CD8-positive, alpha-beta memory T cell (primary cell): ENCODE results near the gene MCC. TPM values are rescaled to one million over a fixed set of nuclear protein-coding genes. Genes with fewer than 3 reads are reported as not detected.
A peak's percentile ranks its signal among the peaks of the same experiment; 100 is the strongest.

Source experiments
- CTCF ChIA-PET: fragments of 350-600 bp; sonication (Branson Sonifier 250); formaldehyde crosslinking; loops from one replicate; lab custom pipeline; 2021; ENCODE audit warnings: antibody characterized with exemption; lab: Charles Lee
- POLR2A ChIA-PET: fragments of 350-600 bp; sonication (Branson Sonifier 250); formaldehyde crosslinking; loops from one replicate; lab custom pipeline; 2021; ENCODE audit warnings: antibody characterized with exemption; lab: Charles Lee
- DNase-seq, 5 donors: peaks; one replicate each; pipeline versions ENCODE4 v3.0.0 to v3.0.0-alpha.2; 2020 to 2022; ENCODE audit warnings: mixed read lengths in 1 of 5
- H3K27ac ChIP-seq: one replicate; pipeline ENCODE4 v1.7.0; 2013; ENCODE audit warnings: low read depth, mild to moderate bottlenecking, low read length, moderate library complexity
- H3K27me3 ChIP-seq: 2 replicates; pipeline ENCODE4 v1.7.0; 2013; ENCODE audit warnings: low read length, mild to moderate bottlenecking; ENCODE audit not compliant: insufficient read depth, poor library complexity, severe bottlenecking
- H3K36me3 ChIP-seq: 2 replicates; pipeline ENCODE4 v1.7.0; 2013; ENCODE audit warnings: mild to moderate bottlenecking, low read length, moderate library complexity; ENCODE audit not compliant: insufficient read depth
- H3K4me1 ChIP-seq: 2 replicates; pipeline ENCODE4 v1.7.0; 2013; ENCODE audit warnings: mild to moderate bottlenecking, low read length, moderate library complexity; ENCODE audit not compliant: insufficient read depth
- H3K4me3 ChIP-seq: 2 replicates; pipeline ENCODE4 v1.7.0; 2013; ENCODE audit warnings: mild to moderate bottlenecking, low read length
- H3K9me3 ChIP-seq: 2 replicates; pipeline ENCODE4 v1.7.0; 2013; ENCODE audit warnings: mild to moderate bottlenecking, low read length
- H3K27ac Mint-ChIP-seq, 8 donors: one replicate each; pipeline ENCODE4 v1.8.0; 2020 to 2021; ENCODE audit warnings: mixed read lengths in 8 of 8, mild to moderate bottlenecking in 6 of 8, inconsistent platforms in 3 of 8, moderate library complexity in 3 of 8
- H3K27me3 Mint-ChIP-seq, 2 donors: one replicate each; pipeline ENCODE4 v1.8.0; 2020 to 2021; ENCODE audit warnings: mixed read lengths in 2 of 2, mild to moderate bottlenecking in 1 of 2, moderate library complexity in 1 of 2
- H3K36me3 Mint-ChIP-seq, 3 donors: one replicate each; pipeline ENCODE4 v1.8.0; 2020 to 2021; ENCODE audit warnings: mixed read lengths in 3 of 3, inconsistent platforms in 1 of 3, mild to moderate bottlenecking in 1 of 3
- H3K4me1 Mint-ChIP-seq, 3 donors: one replicate each; pipeline ENCODE4 v1.8.0; 2020 to 2021; ENCODE audit warnings: mixed read lengths in 3 of 3, inconsistent platforms in 1 of 3, mild to moderate bottlenecking in 1 of 3
- H3K4me3 Mint-ChIP-seq, 7 donors: one replicate each; pipeline ENCODE4 v1.8.0; 2020 to 2021; ENCODE audit warnings: mixed read lengths in 7 of 7, mild to moderate bottlenecking in 6 of 7, moderate library complexity in 4 of 7, inconsistent platforms in 2 of 7
- H3K9me3 Mint-ChIP-seq, 5 donors: one replicate each; pipeline ENCODE4 v1.8.0; 2020 to 2022; ENCODE audit warnings: mixed read lengths in 5 of 5, mild to moderate bottlenecking in 3 of 5, moderate library complexity in 2 of 5, inconsistent platforms in 1 of 5
- polyA plus RNA-seq: library from polyadenylated mRNA; unstranded; fragments of 300-500 nt; fragmentation: Illumina TruSeq; gene quantifications from one replicate; pipeline ENCODE4 v1.2.3, GENCODE V29; 2021
- total RNA-seq, 2 experiments: library from RNA; stranded (reverse); gene quantifications; one replicate each; pipeline ENCODE4 v1.2.3, GENCODE V29; 2021

The MCC gene
- total and polyA plus RNA-seq, 3 experiments from 2014 or later: 4.2 to 5.4 (median 4.9) TPM

GRCh38 chr5:113215401-113216060, 272.7 kb downstream of the MCC start:
- Mint-ChIP-seq H3K27me3 (peaks cover 0 to 2% of the 10 kb centered on the region in 2 donors), H3K27ac (no peak overlapping the region), H3K9me3 (no peaks in the 10 kb centered on the region), H3K36me3 (no peaks in the 10 kb centered on the region), H3K4me3 (no peak overlapping the region), H3K4me1 (peaks cover 0 to 4% (median 0%) of the 10 kb centered on the region in 3 donors)
- Histone ChIP-seq H3K4me1 (no peaks in the 10 kb centered on the region), H3K4me3 (no peak overlapping the region), H3K36me3 (no peaks in the 10 kb centered on the region), H3K27me3 (no peaks in the 10 kb centered on the region), H3K9me3 (no peaks in the 10 kb centered on the region), H3K27ac (no peak overlapping the region)
- CTCF ChIA-PET: no interaction called here
- POLR2A ChIA-PET: no interaction called here
- no peak for DNase-seq

GRCh38 chr5:113214606-113215323, 273.5 kb downstream of the MCC start:
- Mint-ChIP-seq H3K4me1 (peaks cover 0 to 4% (median 0%) of the 10 kb centered on the region in 3 donors), H3K27me3 (peaks cover 0 to 2% of the 10 kb centered on the region in 2 donors), H3K9me3 (no peaks in the 10 kb centered on the region), H3K4me3 (no peak overlapping the region), H3K36me3 (no peaks in the 10 kb centered on the region), H3K27ac (peak overlapping the region in 1 of 8 donors; percentile 17)
- Histone ChIP-seq H3K27me3 (no peaks in the 10 kb centered on the region), H3K4me3 (no peak overlapping the region), H3K4me1 (no peaks in the 10 kb centered on the region), H3K9me3 (no peaks in the 10 kb centered on the region), H3K27ac (no peak overlapping the region), H3K36me3 (no peaks in the 10 kb centered on the region)
- ChIA-PET POLR2A (no interaction called here), CTCF (no interaction called here)
- no peak for DNase-seq

GRCh38 chr5:113213551-113214425, 274.5 kb downstream of the MCC start:
- Histone ChIP-seq H3K36me3 (no peaks in the 10 kb centered on the region), H3K27me3 (no peaks in the 10 kb centered on the region), H3K9me3 (no peaks in the 10 kb centered on the region), H3K27ac (no peak overlapping the region), H3K4me3 (no peak overlapping the region), H3K4me1 (no peaks in the 10 kb centered on the region)
- POLR2A ChIA-PET: no interaction called here
- Mint-ChIP-seq H3K27me3 (peaks cover 0 to 2% of the 10 kb centered on the region in 2 donors), H3K4me1 (peaks cover 0 to 4% (median 0%) of the 10 kb centered on the region in 3 donors), H3K36me3 (no peaks in the 10 kb centered on the region), H3K9me3 (no peaks in the 10 kb centered on the region), H3K27ac (no peak overlapping the region), H3K4me3 (no peak overlapping the region)
- no peak for DNase-seq
- CTCF ChIA-PET: no interaction called here

- Histone ChIP-seq H3K27ac (no peak overlapping the region), H3K4me3 (no peak overlapping the region), H3K4me1 (no peaks in the 10 kb centered on the region), H3K36me3 (no peaks in the 10 kb centered on the region), H3K9me3 (no peaks in the 10 kb centered on the region), H3K27me3 (no peaks in the 10 kb centered on the region)
- ChIA-PET CTCF (no interaction called here), POLR2A (interaction anchor here (0.6 kb wide), 1 partner anchor 188 kb away, joined by 3 read pairs; no protein-coding TSS in a partner anchor)
- H3K9me3 Mint-ChIP-seq: no peaks in the 10 kb centered on the region
- H3K27me3 Mint-ChIP-seq: no peaks in the 10 kb centered on the region
- no peak overlapping the region for H3K4me3 Mint-ChIP-seq
- peaks cover 0 to 4% (median 0%) of the 10 kb centered on the region in 3 donors for H3K4me1 Mint-ChIP-seq
- no peak overlapping the region for H3K27ac Mint-ChIP-seq
- DNase-seq: no peak
- no peaks in the 10 kb centered on the region for H3K36me3 Mint-ChIP-seq
Measured at GRCh38 chr5:113212244-113212920, 275.9 kb downstream of the MCC start.

- Histone ChIP-seq H3K27me3 (no peaks in the 10 kb centered on the region), H3K36me3 (no peaks in the 10 kb centered on the region), H3K4me1 (no peaks in the 10 kb centered on the region), H3K9me3 (no peaks in the 10 kb centered on the region), H3K27ac (no peak overlapping the region), H3K4me3 (no peak overlapping the region)
- Mint-ChIP-seq H3K9me3 (no peaks in the 10 kb centered on the region), H3K4me1 (peaks cover 0 to 1% (median 0%) of the 10 kb centered on the region in 3 donors), H3K27ac (no peak overlapping the region), H3K27me3 (no peaks in the 10 kb centered on the region), H3K4me3 (no peak overlapping the region), H3K36me3 (no peaks in the 10 kb centered on the region)
- no peak for DNase-seq
- CTCF ChIA-PET: no interaction called here
- POLR2A ChIA-PET: no interaction called here
Measured at GRCh38 chr5:113209498-113209897, 278.8 kb downstream of the MCC start.

- Histone ChIP-seq H3K4me1 (no peaks in the 10 kb centered on the region), H3K36me3 (no peaks in the 10 kb centered on the region), H3K9me3 (no peaks in the 10 kb centered on the region), H3K27me3 (no peaks in the 10 kb centered on the region), H3K4me3 (no peak overlapping the region), H3K27ac (no peak overlapping the region)
- no peaks in the 10 kb centered on the region for H3K27me3 Mint-ChIP-seq
- H3K9me3 Mint-ChIP-seq: no peaks in the 10 kb centered on the region
- no peak overlapping the region for H3K27ac Mint-ChIP-seq
- no peak for DNase-seq
- no peaks in the 10 kb centered on the region for H3K36me3 Mint-ChIP-seq
- ChIA-PET POLR2A (interaction anchor here (0.6 kb wide), 1 partner anchor 427 kb away, joined by 3 read pairs; no protein-coding TSS in a partner anchor), CTCF (interaction anchor here (1.7 kb wide), 1 partner anchor 11 kb away, joined by 5 read pairs; no protein-coding TSS in a partner anchor)
- H3K4me3 Mint-ChIP-seq: no peak overlapping the region
- H3K4me1 Mint-ChIP-seq: no peaks in the 10 kb centered on the region
Measured at GRCh38 chr5:113205807-113206206, 282.4 kb downstream of the MCC start.

- POLR2A ChIA-PET: no interaction called here
Measured at GRCh38 chr5:113205323-113205722, 282.9 kb downstream of the MCC start.

More at GRCh38 chr5:113205323-113205722, 282.9 kb downstream of the MCC start:
- Mint-ChIP-seq H3K9me3 (no peaks in the 10 kb centered on the region), H3K27ac (peak overlapping the region in 1 of 8 donors; percentile 39), H3K4me1 (peaks cover 0 to 2% (median 0%) of the 10 kb centered on the region in 3 donors), H3K4me3 (no peak overlapping the region), H3K27me3 (no peaks in the 10 kb centered on the region), H3K36me3 (peaks cover 0 to 1% (median 0%) of the 10 kb centered on the region in 3 donors)
- no peak for DNase-seq
- H3K4me1 ChIP-seq: no peaks in the 10 kb centered on the region
- no peak overlapping the region for H3K4me3 ChIP-seq
- H3K9me3 ChIP-seq: no peaks in the 10 kb centered on the region
- H3K27ac ChIP-seq: no peak overlapping the region
- H3K27me3 ChIP-seq: no peaks in the 10 kb centered on the region
- CTCF ChIA-PET: interaction anchor here (1.7 kb wide), 1 partner anchor 12 kb away, joined by 5 read pairs; no protein-coding TSS in a partner anchor
- no peaks in the 10 kb centered on the region for H3K36me3 ChIP-seq
